NCI-H82 treated with DMSO at 0.1 percent for 48 hours (cell line): Measurements from ENCODE around the gene PCDHB4.
A peak's percentile ranks its signal among the peaks of the same experiment; 100 is the strongest.
"Not testable (repeated sequence)": the region's sequence is repeated elsewhere in the genome, so short reads cannot be mapped to it uniquely, and the experiment has no call there.

ENCODE experiments used
- DNase-seq: peaks from one replicate; lab custom pipeline; 2025; ENCODE audit not compliant: unreplicated experiment; lab: John Stamatoyannopoulos, UW

Gene PCDHB4

GRCh38 chr5:141121563-141121962 is at the start of gene PCDHB4:
Gene PCDHB4, plus strand, starts transcription at chr5:141121818. Its CDS starts 181 bp downstream, at chr5:141121999.
- no peak for DNase-seq

GRCh38 chr5:141077826-141078225 is 43.8 kb upstream of the PCDHB4 start:
- DNase-seq, result no peak

GRCh38 chr5:141082228-141082627 is 39.4 kb upstream of the PCDHB4 start:
- DNase-seq, result no peak

GRCh38 chr5:141084487-141084989 is 37.1 kb upstream of the PCDHB4 start:
- peak; percentile 10 for DNase-seq

- DNase-seq, result peak; percentile 4
Observed at GRCh38 chr5:141094481-141095262, 26.9 kb upstream of the PCDHB4 start, which contains the start of gene PCDHB2. Gene PCDHB2, plus strand, starts transcription at chr5:141094615. Its CDS starts 176 bp downstream, at chr5:141094791.

- DNase-seq, result no peak
Observed at GRCh38 chr5:141095263-141095641, 26.4 kb upstream of the PCDHB4 start.

GRCh38 chr5:141096181-141096580 is 25.4 kb upstream of the PCDHB4 start:
- DNase-seq, result not testable (repeated sequence)

GRCh38 chr5:141096586-141096985 is 25.0 kb upstream of the PCDHB4 start:
- not testable (repeated sequence) for DNase-seq

GRCh38 chr5:141100243-141100805 is 21.3 kb upstream of the PCDHB4 start, which contains the start of gene PCDHB3:
Gene PCDHB3, plus strand, starts transcription at chr5:141100473. Its CDS starts 177 bp downstream, at chr5:141100650.
- no peak for DNase-seq

- no peak for DNase-seq
Observed at GRCh38 chr5:141101059-141101458, 20.6 kb upstream of the PCDHB4 start.

- DNase-seq, result not testable (repeated sequence)
Observed at GRCh38 chr5:141102070-141102469, 19.5 kb upstream of the PCDHB4 start.

GRCh38 chr5:141102471-141102870 is 19.1 kb upstream of the PCDHB4 start:
- DNase-seq, result not testable (repeated sequence)

GRCh38 chr5:141105350-141105749 is 16.3 kb upstream of the PCDHB4 start:
- no peak for DNase-seq

- DNase-seq, result no peak
Observed at GRCh38 chr5:141119250-141119649, 2.4 kb upstream of the PCDHB4 start.

GRCh38 chr5:141121985-141122384 is 367 bp downstream of the PCDHB4 start:
- no peak for DNase-seq

GRCh38 chr5:141123396-141124135 is 1.9 kb downstream of the PCDHB4 start:
- DNase-seq, result not testable (repeated sequence)

- no peak for DNase-seq
Observed at GRCh38 chr5:141127305-141127704, 5.7 kb downstream of the PCDHB4 start.

- no peak for DNase-seq
Observed at GRCh38 chr5:141135030-141135717, 13.6 kb downstream of the PCDHB4 start, which contains the start of gene PCDHB5. Gene PCDHB5, plus strand, starts transcription at chr5:141135206. Its CDS starts 229 bp downstream, at chr5:141135435.

- DNase-seq, result no peak
Observed at GRCh38 chr5:141135718-141136266, 14.2 kb downstream of the PCDHB4 start.

- DNase-seq, result not testable (repeated sequence)
Observed at GRCh38 chr5:141137346-141137745, 15.7 kb downstream of the PCDHB4 start.
